Stimulated activated naive CD8-positive, alpha-beta T cell treated with anti-CD3 and anti-CD28 coated beads, Interleukin-15, amount 100 ng/mL, for 72 hours (primary cell): ENCODE results near the gene MINAR1.

ENCODE experiments used
- ATAC-seq: fragments of 150-1000 bp; cut with Tn5 transposase; 2 replicates; pipeline ENCODE4 v1.10.0; 2021; ENCODE audit warnings: mild to moderate bottlenecking, moderate library complexity
- DNase-seq, 2 donors: peaks; one replicate each; pipeline ENCODE4 v3.0.0; 2021 to 2022
- H3K27ac Mint-ChIP-seq, 2 donors: one replicate each; pipeline ENCODE4 v1.8.0; 2022; ENCODE audit warnings: mild to moderate bottlenecking in 2 of 2, mixed read lengths in 2 of 2, moderate library complexity in 2 of 2
- H3K27me3 Mint-ChIP-seq: one replicate; pipeline ENCODE4 v1.8.0; 2022; ENCODE audit warnings: mixed read lengths
- H3K4me1 Mint-ChIP-seq: one replicate; pipeline ENCODE4 v1.8.0; 2022; ENCODE audit warnings: mild to moderate bottlenecking, mixed read lengths
- H3K4me3 Mint-ChIP-seq, 2 donors: one replicate each; pipeline ENCODE4 v1.8.0; 2022; ENCODE audit warnings: mild to moderate bottlenecking in 2 of 2, mixed read lengths in 2 of 2, moderate library complexity in 1 of 2
- H3K9me3 Mint-ChIP-seq, 2 donors: one replicate each; pipeline ENCODE4 v1.8.0; 2022; ENCODE audit warnings: mixed read lengths in 2 of 2

Gene MINAR1

DNA sequence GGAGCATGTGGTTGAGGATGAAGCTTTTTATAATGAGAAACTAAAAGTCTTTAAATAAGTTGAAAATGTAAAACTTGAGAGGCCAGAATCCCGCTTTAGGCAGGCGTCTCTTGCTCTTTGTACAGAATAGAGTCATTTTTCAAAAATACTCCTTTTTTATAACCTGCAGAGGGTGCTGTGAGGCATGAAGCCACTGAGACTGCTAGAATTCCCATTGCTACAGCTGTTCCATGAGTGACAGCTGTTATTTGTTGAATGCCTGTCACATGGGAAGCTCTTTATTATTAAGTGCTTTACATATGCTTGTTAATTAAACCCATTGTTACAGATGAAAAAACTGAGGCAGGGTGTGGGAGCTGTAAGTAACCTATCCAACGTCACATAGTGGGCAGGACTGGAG is 18.5 kb downstream of the MINAR1 start:
- DNase-seq, result no peak
- Mint-ChIP-seq H3K4me3 (no peak overlapping the region), H3K9me3 (peaks cover 7 to 12% of the 10 kb centered on the region in 2 donors), H3K4me1 (no peaks in the 10 kb centered on the region), H3K27ac (no peak overlapping the region), H3K27me3 (no peaks in the 10 kb centered on the region)
- ATAC-seq, result no peak

DNA sequence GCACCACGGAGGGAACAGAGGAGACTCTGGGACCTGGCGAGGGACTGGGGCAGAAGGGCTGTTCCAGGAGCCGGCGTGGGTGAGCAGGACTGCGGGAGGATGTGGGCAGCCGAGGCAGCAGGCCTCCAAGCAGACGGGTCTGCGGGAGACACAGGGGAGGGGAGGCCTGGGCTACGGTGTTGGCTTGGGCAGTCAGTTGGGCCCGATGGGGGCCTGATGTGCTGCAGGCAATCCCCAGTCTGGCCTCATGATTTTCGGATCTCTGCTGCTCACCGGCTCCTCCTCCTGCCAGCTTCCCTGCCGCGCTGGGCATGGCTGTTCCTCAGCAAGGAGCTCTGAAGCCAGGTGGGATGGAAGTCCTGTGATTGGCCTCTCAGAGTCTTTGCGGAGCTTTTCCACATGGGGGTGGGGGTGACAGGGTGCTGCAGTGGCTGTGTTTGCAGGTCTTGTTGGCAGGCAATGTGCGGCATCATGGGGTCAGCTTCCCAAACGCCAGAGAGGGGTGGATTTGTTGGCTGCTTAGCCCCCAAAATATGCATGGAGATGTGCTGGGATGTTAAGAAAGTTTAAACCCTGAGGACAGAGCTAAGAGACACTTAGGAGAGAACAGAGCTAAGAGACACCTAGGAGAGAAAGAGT is 19.3 kb downstream of the MINAR1 start:
- no peak overlapping the region for H3K27ac Mint-ChIP-seq
- no peak overlapping the region for H3K4me3 Mint-ChIP-seq
- no peaks in the 10 kb centered on the region for H3K27me3 Mint-ChIP-seq
- ATAC-seq, result no peak
- no peaks in the 10 kb centered on the region for H3K4me1 Mint-ChIP-seq
- H3K9me3 Mint-ChIP-seq, result peaks cover 5 to 11% of the 10 kb centered on the region in 2 donors
- DNase-seq, result no peak

DNA sequence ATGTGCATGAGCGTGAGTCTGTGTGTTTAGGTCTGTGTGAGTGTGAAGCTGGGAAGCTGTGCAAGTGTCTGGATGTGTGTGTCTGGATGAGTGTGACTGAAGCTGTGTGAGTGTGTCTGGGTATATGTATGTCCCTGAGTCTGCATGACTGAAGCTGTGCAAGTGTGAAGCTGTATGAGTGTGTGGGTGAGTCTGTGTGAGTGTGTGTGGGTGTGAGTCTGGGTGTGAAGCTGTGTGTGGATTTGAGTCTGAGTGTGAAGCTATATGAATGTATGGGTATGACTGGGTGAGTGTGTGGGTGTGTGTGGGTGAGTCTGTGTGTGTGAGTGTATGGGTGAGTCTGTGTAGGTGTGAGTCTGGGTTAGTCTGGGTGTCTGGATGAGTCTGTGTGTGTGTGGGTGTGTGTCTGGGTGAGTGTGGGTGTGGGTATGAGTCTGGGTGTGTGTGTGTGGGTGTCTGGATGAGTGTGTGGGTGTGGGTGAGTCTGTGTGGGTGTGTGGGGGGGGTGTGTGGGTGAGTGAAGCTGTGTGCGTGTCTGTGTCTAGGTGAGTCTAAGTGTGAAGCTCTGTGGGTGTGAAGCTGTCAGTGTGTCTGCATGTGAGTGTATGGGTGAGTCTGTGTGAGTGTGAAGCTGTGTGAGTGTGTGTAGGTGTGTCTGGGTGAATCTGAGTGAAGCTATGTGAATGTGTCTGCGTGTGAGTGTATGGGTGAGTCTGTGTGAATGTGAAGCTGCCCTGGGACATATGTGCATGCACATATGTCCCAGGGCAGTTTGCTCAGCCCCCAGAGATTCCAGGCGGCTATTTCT is 20.3 kb downstream of the MINAR1 start:
- Mint-ChIP-seq H3K27me3 (no peaks in the 10 kb centered on the region), H3K9me3 (peaks cover 0 to 2% of the 10 kb centered on the region in 2 donors), H3K4me3 (no peak overlapping the region), H3K4me1 (no peaks in the 10 kb centered on the region), H3K27ac (no peak overlapping the region)
- DNase-seq, result no peak
- no peak for ATAC-seq

DNA sequence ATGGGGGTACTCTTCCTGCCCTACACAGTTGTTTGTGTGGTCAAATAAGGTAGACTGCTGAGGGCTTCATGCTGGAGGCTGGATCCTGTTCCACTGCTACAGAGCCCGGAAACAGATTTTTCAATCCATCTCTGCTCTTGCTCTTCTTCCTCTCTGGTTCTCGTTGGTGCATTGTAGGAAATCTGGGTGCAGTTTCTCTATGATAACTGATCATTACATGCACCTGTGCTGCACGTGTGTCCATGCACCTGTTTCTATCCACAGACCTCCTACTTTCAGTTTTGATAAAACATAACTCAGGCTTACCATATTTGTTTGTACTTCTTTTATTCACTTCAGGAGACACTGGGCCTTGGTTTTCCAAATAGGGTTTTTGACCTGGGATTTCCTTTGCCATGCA is 21.3 kb downstream of the MINAR1 start:
- DNase-seq (no peak), ATAC-seq (no peak)
- Mint-ChIP-seq H3K27me3 (no peaks in the 10 kb centered on the region), H3K4me3 (no peak overlapping the region), H3K9me3 (no peaks in the 10 kb centered on the region), H3K4me1 (no peaks in the 10 kb centered on the region), H3K27ac (no peak overlapping the region)

DNA sequence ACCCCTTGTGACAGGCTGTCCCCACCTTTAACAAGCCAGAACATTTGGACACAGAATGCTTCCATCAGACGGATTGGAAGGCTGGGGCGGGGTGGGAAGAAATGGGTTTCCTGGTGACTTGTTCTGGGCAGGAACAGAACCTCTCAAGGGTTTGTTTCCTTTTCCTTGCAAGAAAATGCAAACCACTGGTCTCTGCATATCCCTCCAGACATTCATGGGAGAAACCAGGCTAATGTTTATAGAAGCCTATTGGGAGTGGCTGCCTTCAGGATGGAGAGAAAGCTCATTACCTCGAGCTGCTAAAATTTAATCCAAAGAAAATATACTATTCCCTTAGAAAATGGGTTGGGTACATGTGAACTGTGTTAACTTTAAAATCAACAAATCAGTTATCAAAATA is 21.9 kb downstream of the MINAR1 start:
- Mint-ChIP-seq H3K27ac (no peak overlapping the region), H3K4me3 (no peak overlapping the region), H3K4me1 (no peaks in the 10 kb centered on the region), H3K9me3 (no peaks in the 10 kb centered on the region), H3K27me3 (no peaks in the 10 kb centered on the region)
- DNase-seq, result no peak
- ATAC-seq, result no peak

DNA sequence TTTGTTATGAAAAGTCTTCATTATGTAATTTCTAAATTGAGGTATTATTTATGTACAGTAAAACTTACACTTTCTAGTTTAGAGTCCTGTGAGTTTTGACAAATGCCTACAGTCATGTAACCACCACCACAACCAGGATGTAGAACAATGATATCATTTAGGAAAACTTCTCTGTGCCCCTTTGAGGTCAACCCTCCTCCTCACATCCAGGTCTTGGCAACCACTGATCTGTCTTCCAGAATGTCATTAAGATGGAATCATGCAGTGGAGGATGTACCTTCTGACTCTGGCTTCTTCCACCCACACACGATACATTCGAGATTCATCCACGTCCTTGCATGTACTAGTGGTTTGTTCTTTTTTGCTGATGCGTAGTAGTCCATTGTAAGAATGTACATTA is 23.2 kb downstream of the MINAR1 start:
- no peaks in the 10 kb centered on the region for H3K9me3 Mint-ChIP-seq
- DNase-seq (no peak), ATAC-seq (no peak)
- no peak overlapping the region for H3K4me3 Mint-ChIP-seq
- no peaks in the 10 kb centered on the region for H3K4me1 Mint-ChIP-seq
- H3K27me3 Mint-ChIP-seq, result no peaks in the 10 kb centered on the region
- H3K27ac Mint-ChIP-seq, result no peak overlapping the region

DNA sequence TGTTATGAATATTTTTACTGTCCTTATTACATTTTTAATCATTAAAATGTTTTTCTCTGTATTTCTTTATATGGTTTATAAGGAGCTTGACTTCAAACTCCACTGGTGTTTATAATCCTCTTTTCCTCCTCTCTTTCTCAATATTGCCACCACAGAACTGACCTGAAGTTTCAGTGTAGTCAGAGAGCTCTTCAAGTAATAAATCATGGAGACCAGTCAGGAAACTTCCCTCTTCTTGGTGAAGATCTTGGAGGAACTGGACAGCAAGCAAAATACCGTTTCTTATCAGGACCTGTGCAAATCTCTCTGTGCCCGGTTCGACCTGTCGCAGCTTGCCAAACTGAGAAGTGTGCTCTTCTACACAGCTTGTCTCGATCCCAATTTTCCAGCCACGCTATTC is 23.8 kb downstream of the MINAR1 start:
- H3K4me1 Mint-ChIP-seq, result no peaks in the 10 kb centered on the region
- H3K27me3 Mint-ChIP-seq, result no peaks in the 10 kb centered on the region
- H3K4me3 Mint-ChIP-seq, result no peak overlapping the region
- H3K27ac Mint-ChIP-seq, result no peak overlapping the region
- DNase-seq, result no peak
- no peaks in the 10 kb centered on the region for H3K9me3 Mint-ChIP-seq
- ATAC-seq, result no peak

DNA sequence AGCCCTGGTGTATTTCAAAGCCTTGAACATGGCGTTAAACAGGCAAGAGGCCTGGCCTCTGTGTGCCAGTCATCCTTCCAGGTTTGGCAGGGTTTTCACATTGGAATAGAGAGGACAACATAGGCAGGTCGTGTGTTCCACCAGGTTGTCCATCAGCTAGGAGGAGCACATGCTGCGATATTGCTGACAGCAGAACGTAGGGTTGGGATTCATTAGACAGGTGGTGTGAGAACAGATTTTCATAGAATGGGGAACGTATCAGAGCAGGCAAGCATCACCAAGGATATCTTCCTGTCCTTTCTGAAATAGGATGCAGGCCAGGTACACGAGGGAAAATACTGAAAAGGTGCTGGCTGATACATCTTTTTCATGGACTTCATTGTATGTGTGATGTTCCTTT is 26.4 kb downstream of the MINAR1 start:
- no peak overlapping the region for H3K4me3 Mint-ChIP-seq
- no peak for ATAC-seq

DNA sequence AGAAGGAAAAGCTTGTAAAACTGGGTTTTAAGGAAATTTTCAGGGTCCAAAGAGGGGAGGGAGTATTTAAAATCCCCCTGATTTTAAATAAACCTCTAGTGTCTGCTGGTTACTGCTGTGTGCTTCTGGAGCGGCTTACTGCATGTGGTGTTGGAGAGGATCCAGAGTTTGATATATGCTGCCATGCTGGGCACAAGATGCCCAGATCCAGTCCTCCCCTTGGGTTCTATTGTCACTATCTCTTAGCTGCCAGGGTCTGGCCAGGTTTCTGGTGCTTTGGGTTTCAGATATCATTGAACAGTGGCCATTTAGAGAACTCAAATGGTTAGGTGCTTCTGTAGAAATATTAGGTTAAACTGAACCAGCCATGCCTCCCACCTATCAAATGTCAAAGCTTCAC is 27.5 kb downstream of the MINAR1 start:
- Mint-ChIP-seq H3K9me3 (no peaks in the 10 kb centered on the region), H3K4me1 (no peaks in the 10 kb centered on the region), H3K27me3 (no peaks in the 10 kb centered on the region), H3K27ac (no peak overlapping the region), H3K4me3 (no peak overlapping the region)
- ATAC-seq, result no peak
- no peak for DNase-seq

More for the DNA sequence above, 26.4 kb downstream of the MINAR1 start:
- no peaks in the 10 kb centered on the region for H3K9me3 Mint-ChIP-seq
- no peak for DNase-seq
- no peak overlapping the region for H3K27ac Mint-ChIP-seq
- H3K27me3 Mint-ChIP-seq, result no peaks in the 10 kb centered on the region
- H3K4me1 Mint-ChIP-seq, result no peaks in the 10 kb centered on the region

DNA sequence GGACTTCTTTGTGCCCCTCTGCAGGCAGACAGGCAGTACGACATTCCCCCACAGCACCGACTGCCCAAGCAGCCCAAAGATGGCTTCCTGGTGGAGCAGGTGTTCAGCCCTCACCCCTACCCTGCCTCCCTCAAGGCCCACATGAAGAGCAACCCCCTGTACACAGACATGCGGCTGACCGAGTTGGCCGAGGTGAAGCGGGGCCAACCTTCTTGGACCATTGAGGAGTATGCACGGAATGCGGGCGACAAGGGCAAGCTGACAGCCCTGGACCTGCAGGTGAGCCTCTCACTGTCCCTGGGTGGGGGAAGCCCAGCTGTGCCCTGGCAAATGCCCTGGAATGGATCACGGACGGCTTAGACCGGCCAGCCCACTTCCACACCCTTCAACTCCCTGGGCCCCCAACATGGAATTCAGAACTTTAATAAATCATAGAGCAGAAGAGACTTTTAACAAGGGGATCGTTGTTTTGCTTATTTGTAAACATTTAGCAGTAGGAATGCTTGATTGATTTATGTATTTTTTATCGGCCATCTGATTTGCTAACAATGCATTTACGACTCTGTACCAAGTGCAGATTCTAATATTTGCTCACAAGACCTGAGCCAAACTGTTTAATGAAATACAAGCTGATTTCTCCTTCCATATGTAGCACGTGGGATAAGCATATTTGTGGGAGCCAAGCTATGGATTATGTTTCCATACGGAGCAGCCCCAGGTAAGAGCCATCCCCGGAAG is 31.1 kb downstream of the MINAR1 start:
- H3K9me3 Mint-ChIP-seq, result no peaks in the 10 kb centered on the region
- no peaks in the 10 kb centered on the region for H3K27me3 Mint-ChIP-seq

DNA sequence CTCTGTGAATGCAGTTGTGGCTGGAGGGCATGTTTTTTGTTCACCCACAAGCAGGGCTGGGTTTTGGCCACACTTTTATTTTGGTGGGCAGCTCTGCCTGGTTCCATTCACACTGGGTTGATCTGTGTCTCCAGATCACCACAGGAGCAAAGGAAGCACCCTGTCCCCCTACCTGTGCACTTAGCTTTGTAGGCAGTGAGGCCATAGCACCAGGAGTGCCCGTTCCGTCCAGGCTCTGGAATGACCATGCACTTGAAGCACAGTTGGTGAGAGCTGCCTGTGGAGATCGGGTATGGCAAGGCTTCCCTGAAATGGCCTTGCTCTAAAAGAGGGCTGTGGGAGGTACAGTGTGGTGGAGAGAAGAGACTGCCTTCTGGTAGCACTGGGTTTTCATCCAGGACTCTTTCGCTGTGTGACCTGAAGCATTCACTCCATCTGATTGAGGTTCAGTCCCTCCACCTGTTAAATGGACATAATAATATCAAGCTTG is 31.7 kb downstream of the MINAR1 start:
- Mint-ChIP-seq H3K27ac (no peak overlapping the region), H3K9me3 (no peaks in the 10 kb centered on the region), H3K4me3 (no peak overlapping the region), H3K4me1 (no peaks in the 10 kb centered on the region), H3K27me3 (no peaks in the 10 kb centered on the region)
- ATAC-seq (no peak), DNase-seq (no peak)

More for the DNA sequence above, 31.1 kb downstream of the MINAR1 start:
- Mint-ChIP-seq H3K4me1 (no peaks in the 10 kb centered on the region), H3K4me3 (no peak overlapping the region), H3K27ac (no peak overlapping the region)
- ATAC-seq, result no peak
- DNase-seq, result no peak

DNA sequence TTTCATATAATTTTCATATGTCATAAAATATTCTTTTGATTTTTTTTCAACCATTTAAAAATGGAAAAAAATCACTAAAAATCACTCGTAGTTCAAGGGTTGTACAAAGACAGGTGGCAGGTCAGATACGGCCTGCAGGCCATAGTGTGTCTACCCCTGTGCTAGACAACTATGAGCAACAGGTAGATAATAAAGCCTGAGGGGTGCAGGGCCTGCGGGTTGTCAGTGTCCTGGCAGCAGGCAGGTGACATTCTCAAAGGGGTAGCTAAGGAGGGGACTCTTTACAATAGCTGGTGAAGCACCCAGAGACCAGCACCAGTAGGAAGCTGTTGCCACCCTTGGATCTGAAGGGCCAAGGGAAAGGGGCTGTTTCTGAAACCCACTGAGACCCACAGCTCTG is 34.4 kb downstream of the MINAR1 start:
- ATAC-seq (no peak), DNase-seq (no peak)
- no peak overlapping the region for H3K27ac Mint-ChIP-seq
- no peaks in the 10 kb centered on the region for H3K9me3 Mint-ChIP-seq
- H3K4me3 Mint-ChIP-seq, result no peak overlapping the region
- H3K27me3 Mint-ChIP-seq, result no peaks in the 10 kb centered on the region
- no peaks in the 10 kb centered on the region for H3K4me1 Mint-ChIP-seq

DNA sequence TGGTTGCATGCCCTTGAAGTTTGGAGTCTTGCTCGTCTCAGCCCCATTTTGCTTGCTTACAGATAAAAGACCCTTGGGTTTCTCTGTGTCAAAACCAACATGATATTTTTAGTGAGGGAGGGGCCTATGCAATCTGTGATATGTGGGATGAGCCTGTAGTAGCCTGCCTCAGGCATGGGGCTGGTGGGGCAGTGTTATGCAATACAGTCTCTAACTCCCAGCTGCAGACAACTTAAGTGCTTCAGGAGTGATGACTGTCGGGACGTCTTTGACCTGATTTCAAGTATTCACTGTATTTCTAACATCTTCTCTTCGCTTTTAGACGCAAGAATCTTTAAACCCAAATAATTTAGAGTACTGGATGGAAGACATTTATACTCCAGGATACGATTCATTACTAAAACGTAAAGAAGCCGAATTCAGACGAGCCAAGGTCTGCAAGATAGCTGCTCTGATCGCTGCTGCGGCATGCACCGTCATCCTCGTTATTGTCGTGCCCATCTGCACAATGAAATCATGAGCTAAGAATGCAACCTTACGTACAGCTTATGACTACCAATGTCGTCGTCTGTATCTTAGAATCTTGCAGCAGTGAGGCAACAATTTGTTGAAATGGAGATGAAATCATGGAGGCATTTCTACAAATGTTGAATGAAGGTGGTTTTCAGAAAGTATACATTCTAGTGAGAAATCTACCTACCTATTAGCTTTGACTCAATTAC is 35.9 kb downstream of the MINAR1 start:
- H3K27ac Mint-ChIP-seq, result no peak overlapping the region
- no peaks in the 10 kb centered on the region for H3K9me3 Mint-ChIP-seq
- no peak overlapping the region for H3K4me3 Mint-ChIP-seq
- DNase-seq, result no peak
- H3K4me1 Mint-ChIP-seq, result no peaks in the 10 kb centered on the region
- no peak for ATAC-seq
- no peaks in the 10 kb centered on the region for H3K27me3 Mint-ChIP-seq

DNA sequence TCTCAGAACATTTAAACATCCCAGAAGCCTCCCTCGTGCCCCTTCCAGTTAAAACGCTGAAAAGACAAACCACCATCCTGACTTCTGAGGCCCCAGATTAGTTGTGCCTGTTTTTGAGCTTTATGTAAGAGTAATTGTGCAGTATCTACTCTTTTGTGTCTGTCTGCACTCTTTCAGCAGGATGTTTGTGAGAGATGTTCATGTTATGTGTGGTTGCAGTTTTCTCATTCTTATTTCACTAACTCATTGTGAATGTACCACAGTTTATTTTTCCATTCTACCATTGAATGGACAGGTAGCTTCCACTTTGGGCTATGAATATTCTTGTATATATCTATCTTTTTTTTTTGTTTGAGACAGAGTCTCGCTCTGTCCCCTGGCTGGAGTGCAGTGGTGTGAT is 40.3 kb downstream of the MINAR1 start:
- no peak for DNase-seq
- Mint-ChIP-seq H3K4me3 (no peak overlapping the region), H3K9me3 (no peaks in the 10 kb centered on the region), H3K27me3 (no peaks in the 10 kb centered on the region), H3K4me1 (peaks cover 6% of the 10 kb centered on the region), H3K27ac (no peak overlapping the region)
- ATAC-seq, result no peak

DNA sequence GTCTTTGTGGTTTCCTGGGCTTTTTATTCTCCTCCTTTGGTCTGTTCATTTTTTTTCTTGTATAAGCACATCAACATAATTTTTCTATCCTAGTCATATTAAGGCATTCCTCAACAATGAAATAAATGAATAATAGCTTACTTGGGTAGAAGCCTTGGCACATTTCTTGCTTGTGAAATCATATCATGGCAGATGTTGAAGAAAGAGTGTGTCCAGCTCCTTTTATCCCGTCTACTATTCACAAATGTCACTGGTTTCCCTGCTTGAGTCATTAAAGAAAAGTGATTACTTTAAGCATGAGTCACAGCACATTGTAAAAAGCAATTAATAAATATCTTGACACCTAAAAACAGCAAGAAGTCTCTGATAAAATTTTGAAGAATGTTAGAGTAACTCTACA is 42.1 kb downstream of the MINAR1 start:
- peaks cover 6% of the 10 kb centered on the region for H3K4me1 Mint-ChIP-seq
- H3K27me3 Mint-ChIP-seq, result no peaks in the 10 kb centered on the region
- no peak for DNase-seq
- ATAC-seq, result no peak
- no peaks in the 10 kb centered on the region for H3K9me3 Mint-ChIP-seq
- no peak overlapping the region for H3K27ac Mint-ChIP-seq
- no peak overlapping the region for H3K4me3 Mint-ChIP-seq
